Measurements from ENCODE around the gene MAP7. TPM values are rescaled to one million over a fixed set of nuclear protein-coding genes. Genes with fewer than 3 reads are reported as not detected.
"Not testable (repeated sequence)": the region's sequence is repeated elsewhere in the genome, so short reads cannot be mapped to it uniquely, and the experiment has no call there.

Gene MAP7
- total RNA-seq, 2 donors from 2014 or later, result 19.7 to 28.7 TPM

- Histone ChIP-seq H3K9me3 (no peaks in the 10 kb centered on the region), H3K4me1 (peaks cover 4% of the 10 kb centered on the region), H3K4me3 (no peak overlapping the region), H3K27ac (no peak overlapping the region), H3K36me3 (replicated peaks in 1 of 2; ENCODE audit: insufficient read depth in 1 of 2, low read depth in 2 of 2) (no peaks in the 10 kb centered on the region), H3K27me3 (no peaks in the 10 kb centered on the region)
- TF ChIP-seq POLR2A (IDR thresholded peaks at IDR 0.05), result no peak
- TF ChIP-seq, protein P1, sequence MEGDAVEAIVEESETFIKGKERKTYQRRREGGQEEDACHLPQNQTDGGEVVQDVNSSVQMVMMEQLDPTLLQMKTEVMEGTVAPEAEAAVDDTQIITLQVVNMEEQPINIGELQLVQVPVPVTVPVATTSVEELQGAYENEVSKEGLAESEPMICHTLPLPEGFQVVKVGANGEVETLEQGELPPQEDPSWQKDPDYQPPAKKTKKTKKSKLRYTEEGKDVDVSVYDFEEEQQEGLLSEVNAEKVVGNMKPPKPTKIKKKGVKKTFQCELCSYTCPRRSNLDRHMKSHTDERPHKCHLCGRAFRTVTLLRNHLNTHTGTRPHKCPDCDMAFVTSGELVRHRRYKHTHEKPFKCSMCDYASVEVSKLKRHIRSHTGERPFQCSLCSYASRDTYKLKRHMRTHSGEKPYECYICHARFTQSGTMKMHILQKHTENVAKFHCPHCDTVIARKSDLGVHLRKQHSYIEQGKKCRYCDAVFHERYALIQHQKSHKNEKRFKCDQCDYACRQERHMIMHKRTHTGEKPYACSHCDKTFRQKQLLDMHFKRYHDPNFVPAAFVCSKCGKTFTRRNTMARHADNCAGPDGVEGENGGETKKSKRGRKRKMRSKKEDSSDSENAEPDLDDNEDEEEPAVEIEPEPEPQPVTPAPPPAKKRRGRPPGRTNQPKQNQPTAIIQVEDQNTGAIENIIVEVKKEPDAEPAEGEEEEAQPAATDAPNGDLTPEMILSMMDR (IDR thresholded peaks at IDR 0.05), result no peak
- WGBS, 2 donors, result 89% methylated on average over 4 of the region's 4 CpGs
- no peak for ATAC-seq
- intact Hi-C loops (cut with DNase I), result no loop called here
- DNase-seq, result no peak
These were observed 234.6 kb downstream of the MAP7 start for GRCh38 chr6:136315594-136315993.

DNA sequence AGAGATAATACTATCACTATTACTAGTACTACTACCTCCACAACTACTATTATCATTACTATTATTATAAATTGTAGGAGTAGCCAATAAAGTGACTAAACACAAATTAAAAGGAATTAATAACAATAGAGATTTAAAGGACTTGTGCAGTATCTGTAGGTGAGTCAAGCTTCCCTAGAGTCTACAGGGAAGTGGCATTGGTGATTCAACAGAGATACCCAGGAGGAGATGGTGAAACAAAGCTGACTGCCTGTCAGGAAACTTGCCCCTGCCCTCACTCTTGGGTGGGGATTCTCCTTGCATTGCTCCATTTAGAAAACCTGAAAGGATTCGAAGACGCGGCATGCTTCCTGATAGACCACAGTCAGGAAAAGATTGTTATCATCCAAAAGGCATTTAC lies 237.2 kb downstream of the MAP7 start:
- DNase-seq (no peak), ATAC-seq (no peak)
- H3K36me3 ChIP-seq (replicated peaks in 1 of 2; ENCODE audit: insufficient read depth in 1 of 2, low read depth in 2 of 2), result no peaks in the 10 kb centered on the region
- intact Hi-C loops (cut with DNase I), result no loop called here
- H3K9me3 ChIP-seq, result no peaks in the 10 kb centered on the region
- TF ChIP-seq POLR2A (IDR thresholded peaks at IDR 0.05), result no peak
- TF ChIP-seq, protein P1 (IDR thresholded peaks at IDR 0.05), result no peak
- H3K27me3 ChIP-seq, result no peaks in the 10 kb centered on the region
- peaks cover 4% of the 10 kb centered on the region for H3K4me1 ChIP-seq
- no peak overlapping the region for H3K27ac ChIP-seq
- 91 to 97% methylated on average over 3 of the region's 3 CpGs for WGBS, 2 donors
- H3K4me3 ChIP-seq, result no peak overlapping the region

DNA sequence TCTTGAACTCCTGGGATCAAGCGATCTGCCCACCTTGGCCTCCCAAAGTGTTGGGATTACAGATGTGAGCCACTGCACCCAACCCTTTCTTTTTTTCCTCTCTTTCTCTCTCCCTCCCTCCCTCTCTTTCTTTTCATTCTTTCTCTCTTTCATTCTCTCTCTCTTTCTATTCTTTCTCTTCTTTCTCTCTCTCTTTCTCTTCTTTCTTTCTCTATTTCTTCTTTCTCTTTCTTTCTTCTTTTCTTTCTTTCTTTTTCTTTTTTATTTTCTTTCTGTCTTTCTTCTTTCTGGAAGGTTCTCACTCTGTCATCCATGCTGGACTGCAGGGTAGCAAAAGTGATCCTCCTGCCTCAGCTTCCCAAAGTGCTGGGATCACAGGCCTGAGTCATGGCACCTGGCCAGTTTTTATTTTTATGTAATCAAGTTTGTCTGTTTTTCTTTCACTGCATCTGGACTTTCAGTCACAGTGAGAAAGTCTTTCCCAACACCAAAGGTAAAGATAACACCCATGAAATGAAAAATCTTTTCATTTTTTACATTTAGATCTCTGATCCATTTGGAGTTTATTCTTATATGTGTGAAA lies 240.4 kb downstream of the MAP7 start:
- no peak for ATAC-seq
- Histone ChIP-seq H3K27me3 (no peaks in the 10 kb centered on the region), H3K4me3 (no peak overlapping the region), H3K36me3 (replicated peaks in 1 of 2; ENCODE audit: insufficient read depth in 1 of 2, low read depth in 2 of 2) (no peaks in the 10 kb centered on the region), H3K4me1 (peaks cover 6% of the 10 kb centered on the region), H3K27ac (no peak overlapping the region), H3K9me3 (no peaks in the 10 kb centered on the region)
- intact Hi-C loops (cut with DNase I), result no loop called here
- 93 to 100% methylated on average over 1 of the region's 1 CpG for WGBS, 2 donors
- TF ChIP-seq POLR2A (IDR thresholded peaks at IDR 0.05), result no peak
- TF ChIP-seq, protein P1 (IDR thresholded peaks at IDR 0.05), result no peak
- no peak for DNase-seq

GRCh38 chr6:136309171-136309570 lies 241.1 kb downstream of the MAP7 start:
- H3K4me1 ChIP-seq, result peaks cover 6% of the 10 kb centered on the region
- 79 to 90% methylated on average over 3 of the region's 3 CpGs for WGBS, 2 donors
- DNase-seq, result no peak
- H3K9me3 ChIP-seq, result no peaks in the 10 kb centered on the region
- H3K27ac ChIP-seq, result no peak overlapping the region
- no peaks in the 10 kb centered on the region for H3K36me3 ChIP-seq (replicated peaks in 1 of 2; ENCODE audit: insufficient read depth in 1 of 2, low read depth in 2 of 2)
- no peak for ATAC-seq
- TF ChIP-seq, protein P1 (IDR thresholded peaks at IDR 0.05), result no peak
- no peak for TF ChIP-seq POLR2A (IDR thresholded peaks at IDR 0.05)
- H3K4me3 ChIP-seq, result no peak overlapping the region
- no peaks in the 10 kb centered on the region for H3K27me3 ChIP-seq
- intact Hi-C loops (cut with DNase I), result no loop called here

DNA sequence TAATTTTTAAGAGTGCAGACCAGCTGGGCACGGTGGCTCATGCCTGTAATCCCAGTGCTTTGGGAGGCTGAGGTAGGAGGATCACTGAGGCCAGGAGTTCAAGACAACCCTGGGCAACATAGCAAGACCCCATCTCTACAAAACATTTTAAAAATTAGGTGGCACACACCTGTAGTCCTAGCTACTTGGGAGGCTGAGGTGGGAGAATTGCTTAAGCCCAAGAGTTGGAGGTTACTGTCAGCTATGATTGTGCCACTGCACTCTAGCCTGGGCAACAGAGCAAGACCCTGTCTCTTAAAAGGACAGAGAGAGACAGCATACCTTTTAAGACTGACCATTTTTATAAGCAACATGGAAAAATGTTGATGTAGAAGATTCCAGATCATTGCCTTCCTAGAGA lies 241.8 kb downstream of the MAP7 start:
- H3K4me3 ChIP-seq; H3K36me3 ChIP-seq (replicated peaks in 1 of 2; ENCODE audit: insufficient read depth in 1 of 2, low read depth in 2 of 2); H3K27ac ChIP-seq; H3K4me1 ChIP-seq; intact Hi-C loops (cut with DNase I); H3K9me3 ChIP-seq; H3K27me3 ChIP-seq; DNase-seq; ATAC-seq: not testable (repeated sequence)
- WGBS, 2 donors, result 71 to 78% methylated on average over 1 of the region's 1 CpG
